Hepatocyte (in vitro differentiated cells): Measurements from ENCODE around the gene NOTCH1. TPM values are rescaled to one million over a fixed set of nuclear protein-coding genes. Genes with fewer than 3 reads are reported as not detected.
A peak's percentile ranks its signal among the peaks of the same experiment; 100 is the strongest.

Experiments
- DNase-seq: peaks from one replicate; pipeline ENCODE4 v3.0.0-alpha.2; 2016; ENCODE audit warnings: low spot score
- H2AFZ ChIP-seq: fragments of 200-600 bp; sonication (generic); 2 replicates; pipeline ENCODE4 v1.6.0; 2016; ENCODE audit warnings: antibody characterized with exemption, mild to moderate bottlenecking
- H3K27ac ChIP-seq: fragments of 200-600 bp; sonication (generic); 2 replicates; pipeline ENCODE4 v1.5.1; 2016; ENCODE audit warnings: mild to moderate bottlenecking
- H3K27me3 ChIP-seq: fragments of 200-600 bp; sonication (generic); 2 replicates; pipeline ENCODE4 v1.6.1; 2016
- H3K36me3 ChIP-seq: fragments of 200-600 bp; sonication (generic); replicated peaks from 2 replicates; pipeline ENCODE4 v1.5.1; 2016; ENCODE audit warnings: low read depth; ENCODE audit not compliant: insufficient read depth
- H3K4me1 ChIP-seq: fragments of 200-600 bp; sonication (generic); 2 replicates; pipeline ENCODE4 v1.5.1; 2016; ENCODE audit warnings: mild to moderate bottlenecking, moderate library complexity; ENCODE audit not compliant: insufficient read depth
- H3K4me2 ChIP-seq: fragments of 200-600 bp; sonication (generic); 2 replicates; pipeline ENCODE4 v1.6.0; 2016
- H3K4me3 ChIP-seq: fragments of 200-600 bp; sonication (generic); 2 replicates; pipeline ENCODE4 v1.5.1; 2016; ENCODE audit warnings: mild to moderate bottlenecking
- H3K79me2 ChIP-seq: fragments of 200-600 bp; sonication (generic); 2 replicates; pipeline ENCODE4 v1.6.0; 2017; ENCODE audit warnings: mild to moderate bottlenecking
- H3K9me2 ChIP-seq: fragments of 200-600 bp; sonication (generic); replicated peaks from 2 replicates; pipeline ENCODE4 v1.6.0; 2017; ENCODE audit warnings: mild to moderate bottlenecking; ENCODE audit not compliant: insufficient read depth
- H3K9me3 ChIP-seq: fragments of 200-600 bp; sonication (generic); 2 replicates; pipeline ENCODE4 v1.5.1; 2016; ENCODE audit warnings: low read depth, mild to moderate bottlenecking
- H4K20me1 ChIP-seq: fragments of 200-600 bp; sonication (generic); 2 replicates; pipeline ENCODE4 v1.6.0; 2016; ENCODE audit warnings: mild to moderate bottlenecking; ENCODE audit not compliant: insufficient read depth, poor library complexity, severe bottlenecking
- CTCF ChIP-seq: fragments of 200-600 bp; sonication (generic); IDR thresholded peaks from 2 replicates; pipeline ENCODE4 v1.5.1; 2016; ENCODE audit warnings: antibody characterized with exemption, mild to moderate bottlenecking; ENCODE audit not compliant: poor library complexity
- EZH2 ChIP-seq: fragments of 200-600 bp; sonication (generic); IDR thresholded peaks from 2 replicates; pipeline ENCODE4 v1.6.1; 2016; ENCODE audit warnings: antibody characterized with exemption, mild to moderate bottlenecking, borderline replicate concordance
- EZH2phosphoT487 ChIP-seq: fragments of 200-600 bp; sonication (generic); IDR thresholded peaks from one replicate; pipeline ENCODE4 v1.6.1; 2018; ENCODE audit warnings: antibody characterized with exemption, mild to moderate bottlenecking, low read depth, moderate library complexity; ENCODE audit not compliant: unreplicated experiment, severe bottlenecking
- whole genome bisulfite sequencing: methylation state at CpG from one replicate; pipeline ENCODE4 v1.1.6; 2016; ENCODE audit warnings: low lambda C conversion rate; ENCODE audit errors: missing lambda C conversion rate; 5-methylcytosine and 5-hydroxymethylcytosine counted together
- polyA plus RNA-seq: library from polyadenylated mRNA; unstranded; fragments of >200 nt; fragmentation: Nextera tagmentation; extraction: Ambion mirVana; gene quantifications from 2 replicates; pipeline ENCODE4 v1.2.1, GENCODE V29; 2016
- total RNA-seq: library from RNA; depleted of rRNA; stranded (reverse); fragments of >200 nt; gene quantifications from 2 replicates; pipeline ENCODE4 v1.2.3, GENCODE V29; 2014

The NOTCH1 gene
- total and polyA plus RNA-seq, 2 experiments from 2014 or later = 5.3 to 6.5 TPM

GRCh38 chr9:136547508-136548215 lies 1.8 kb upstream of the NOTCH1 start:
- H3K9me3 ChIP-seq = no peaks in the 10 kb centered on the region
- DNase-seq = no peak
- no peak overlapping the region for H3K4me3 ChIP-seq
- TF ChIP-seq EZH2phosphoT487 = no peak
- TF ChIP-seq CTCF = no peak
- TF ChIP-seq EZH2 = no peak
- H2AFZ ChIP-seq = no peak overlapping the region
- H3K36me3 ChIP-seq = no peaks in the 10 kb centered on the region
- peak overlapping the region; percentile 58 for H3K27ac ChIP-seq
- H3K9me2 ChIP-seq = no peaks in the 10 kb centered on the region
- H3K79me2 ChIP-seq = peaks cover 23% of the 10 kb centered on the region
- H4K20me1 ChIP-seq = peaks cover 13% of the 10 kb centered on the region
- peaks cover 47% of the 10 kb centered on the region for H3K4me1 ChIP-seq
- H3K27me3 ChIP-seq = peaks cover 7% of the 10 kb centered on the region
- 78% methylated on average over 17 of the region's 25 CpGs for WGBS
- H3K4me2 ChIP-seq = peak overlapping the region; percentile 97

GRCh38 chr9:136546697-136547501 lies 1.1 kb upstream of the NOTCH1 start:
- peaks cover 13% of the 10 kb centered on the region for H4K20me1 ChIP-seq
- peak overlapping the region; percentile 71 for H2AFZ ChIP-seq
- H3K4me1 ChIP-seq = peaks cover 42% of the 10 kb centered on the region
- DNase-seq = peak; percentile 66
- H3K36me3 ChIP-seq = no peaks in the 10 kb centered on the region
- H3K4me2 ChIP-seq = peak overlapping the region; percentile 97
- peaks cover 7% of the 10 kb centered on the region for H3K27me3 ChIP-seq
- peak overlapping the region; percentile 85 for H3K27ac ChIP-seq
- no peaks in the 10 kb centered on the region for H3K9me3 ChIP-seq
- WGBS = 17% methylated on average over 30 of the region's 45 CpGs
- H3K9me2 ChIP-seq = no peaks in the 10 kb centered on the region
- peak overlapping the region; percentile 72 for H3K4me3 ChIP-seq
- H3K79me2 ChIP-seq = peaks cover 23% of the 10 kb centered on the region
- TF ChIP-seq CTCF (no peak), EZH2 (no peak)

GRCh38 chr9:136545692-136545964 lies 220 bp downstream of the NOTCH1 start:
- peak overlapping the region; percentile 60 for H2AFZ ChIP-seq
- H3K27ac ChIP-seq = peak overlapping the region; percentile 81
- no peaks in the 10 kb centered on the region for H3K9me2 ChIP-seq
- no peaks in the 10 kb centered on the region for H3K36me3 ChIP-seq
- H3K4me3 ChIP-seq = peak overlapping the region; percentile 77
- peaks cover 13% of the 10 kb centered on the region for H4K20me1 ChIP-seq
- no peak for DNase-seq
- peaks cover 29% of the 10 kb centered on the region for H3K4me1 ChIP-seq
- peaks cover 7% of the 10 kb centered on the region for H3K27me3 ChIP-seq
- H3K79me2 ChIP-seq = peaks cover 23% of the 10 kb centered on the region
- H3K4me2 ChIP-seq = peak overlapping the region; percentile 98
- no peaks in the 10 kb centered on the region for H3K9me3 ChIP-seq
- no peak for TF ChIP-seq CTCF
- no CpG with 5 or more reads among the region's 41 CpGs for WGBS
